CD4-positive, alpha-beta T cell treated with Interleukin-17A for 4 hours (primary cell): ENCODE measurements around the gene FAM53A.
"Not testable (repeated sequence)": the region's sequence is repeated elsewhere in the genome, so short reads cannot be mapped to it uniquely, and the experiment has no call there.

Source experiments
- DNase-seq: peaks from one replicate; pipeline ENCODE4 v3.0.0-alpha.2; 2020; ENCODE audit warnings: mixed read lengths

The FAM53A gene

DNA sequence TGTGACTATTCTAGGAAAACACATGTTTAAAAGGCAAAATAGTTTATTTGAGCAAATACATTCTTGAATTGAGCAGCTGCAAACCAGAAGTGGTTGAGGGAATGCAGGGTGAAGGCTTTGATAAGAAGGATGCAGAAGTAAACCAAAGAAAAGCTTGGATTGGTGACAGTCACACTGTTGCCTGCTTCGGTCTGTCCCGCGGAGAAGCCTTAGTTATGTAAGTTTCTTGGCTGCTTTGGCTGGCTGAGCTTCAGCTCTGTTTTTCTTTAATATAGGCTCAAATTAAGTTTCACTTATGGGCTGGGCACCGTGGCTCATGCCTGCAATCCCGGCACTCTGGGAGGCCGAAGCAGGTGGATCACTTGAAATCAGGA lies 67.6 kb downstream of the FAM53A start:
- DNase-seq = no peak

DNA sequence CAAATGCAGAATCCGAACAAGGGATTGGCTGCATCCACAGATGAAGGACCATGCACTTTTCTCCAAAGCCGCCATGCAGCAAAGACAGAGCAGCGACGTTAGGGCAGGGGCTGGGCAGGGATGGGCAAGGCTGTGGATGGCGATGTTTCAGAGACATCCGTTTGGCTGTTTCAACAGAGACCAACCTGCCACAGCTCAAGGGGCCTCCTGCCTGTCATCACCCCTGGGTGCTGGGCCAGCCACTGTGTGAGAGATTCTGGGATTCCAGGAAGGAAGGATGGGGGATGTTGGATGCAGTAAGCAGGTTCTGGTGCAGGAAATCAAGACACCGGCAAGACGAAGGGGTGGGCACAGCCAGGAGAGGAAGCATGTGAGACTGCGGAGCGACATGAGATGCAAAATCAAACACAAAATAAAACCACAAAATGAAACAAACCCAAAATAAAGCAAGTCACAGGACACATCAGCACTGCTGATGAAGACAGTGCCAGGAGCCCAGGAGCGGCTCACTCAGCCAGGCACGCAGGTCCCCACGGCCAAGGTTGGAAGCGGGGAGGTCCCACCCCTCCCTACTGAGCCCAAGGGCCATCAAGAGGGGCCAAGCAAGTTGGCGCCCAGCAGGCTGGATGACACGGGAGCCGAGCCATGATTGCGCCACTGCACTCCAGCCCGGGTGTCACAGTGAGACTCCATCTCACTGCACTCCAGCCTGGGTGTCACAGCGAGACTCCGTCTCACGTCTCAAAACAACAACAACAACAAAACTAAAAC lies 68.1 kb downstream of the FAM53A start:
- peak; percentile 62 for DNase-seq

DNA sequence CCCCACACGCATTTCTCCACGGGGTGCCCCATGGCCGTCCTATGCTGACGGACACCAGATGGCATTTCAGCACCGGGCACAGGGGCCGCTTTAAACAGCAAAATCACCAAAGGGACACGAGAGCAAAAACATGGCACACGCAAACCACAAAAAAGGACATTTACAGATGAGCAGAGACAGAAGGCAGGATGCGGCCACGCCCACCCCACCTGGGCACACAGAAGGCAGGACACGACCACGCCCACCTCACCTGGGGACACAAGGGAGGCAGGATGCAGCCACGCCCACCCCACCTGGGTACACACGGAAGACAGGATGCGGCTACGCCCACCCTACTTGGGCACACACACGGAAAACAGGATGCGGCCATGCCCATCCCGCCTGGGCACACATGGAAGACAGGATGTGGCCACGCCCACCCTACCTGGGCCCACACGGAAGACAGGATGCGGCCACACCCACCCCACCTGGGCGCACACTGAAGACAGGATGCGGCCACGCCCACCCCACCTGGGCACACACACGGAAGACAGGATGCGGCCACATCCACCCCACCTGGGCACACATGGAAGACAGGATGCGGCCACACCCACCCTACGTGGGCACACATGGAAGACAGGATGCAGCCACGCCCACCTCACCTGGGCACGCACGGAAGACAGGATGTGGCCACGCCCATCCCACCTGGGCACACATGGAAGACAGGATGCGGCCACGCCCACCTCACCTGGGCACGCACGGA lies 69.1 kb downstream of the FAM53A start:
- peak; percentile 70 for DNase-seq

GRCh38 chr4:1614502-1614853 lies 69.6 kb downstream of the FAM53A start:
- DNase-seq = no peak

GRCh38 chr4:1614049-1614448 lies 70.1 kb downstream of the FAM53A start:
- DNase-seq = no peak

DNA sequence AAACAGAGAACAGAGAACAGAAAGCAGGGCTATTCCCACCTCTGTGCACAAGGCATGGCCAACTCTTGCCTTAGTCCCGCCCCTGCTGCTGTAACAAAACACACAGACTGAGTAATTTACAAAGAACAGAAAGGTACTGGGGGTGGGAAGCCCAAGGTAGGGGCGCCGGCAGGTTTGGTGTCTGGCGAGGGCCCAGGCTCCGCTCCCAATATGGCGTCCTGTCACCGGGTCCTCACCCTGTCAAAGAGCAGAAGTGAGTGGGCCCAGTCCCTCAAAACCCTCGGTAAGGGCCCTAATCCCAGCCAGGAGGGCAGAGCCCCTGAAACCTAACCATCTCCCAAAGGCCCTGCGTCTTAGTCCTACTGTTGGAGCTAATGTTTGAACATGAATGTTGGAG lies 71.0 kb downstream of the FAM53A start:
- DNase-seq = no peak

GRCh38 chr4:1612278-1613098 lies 71.6 kb downstream of the FAM53A start:
- no peak for DNase-seq

- DNase-seq = no peak
Measured at GRCh38 chr4:1611501-1611870, 72.6 kb downstream of the FAM53A start.

- no peak for DNase-seq
Measured at GRCh38 chr4:1610791-1611500, 73.2 kb downstream of the FAM53A start.

GRCh38 chr4:1609901-1610790 lies 74.0 kb downstream of the FAM53A start:
- no peak for DNase-seq

GRCh38 chr4:1608821-1609500 lies 75.2 kb downstream of the FAM53A start:
- no peak for DNase-seq

GRCh38 chr4:1608196-1608820 lies 75.8 kb downstream of the FAM53A start:
- no peak for DNase-seq

- not testable (repeated sequence) for DNase-seq
Measured at GRCh38 chr4:1607436-1608195, 76.5 kb downstream of the FAM53A start.

- DNase-seq = peak; percentile 81
Measured at GRCh38 chr4:1604706-1605205, 79.4 kb downstream of the FAM53A start.

DNA sequence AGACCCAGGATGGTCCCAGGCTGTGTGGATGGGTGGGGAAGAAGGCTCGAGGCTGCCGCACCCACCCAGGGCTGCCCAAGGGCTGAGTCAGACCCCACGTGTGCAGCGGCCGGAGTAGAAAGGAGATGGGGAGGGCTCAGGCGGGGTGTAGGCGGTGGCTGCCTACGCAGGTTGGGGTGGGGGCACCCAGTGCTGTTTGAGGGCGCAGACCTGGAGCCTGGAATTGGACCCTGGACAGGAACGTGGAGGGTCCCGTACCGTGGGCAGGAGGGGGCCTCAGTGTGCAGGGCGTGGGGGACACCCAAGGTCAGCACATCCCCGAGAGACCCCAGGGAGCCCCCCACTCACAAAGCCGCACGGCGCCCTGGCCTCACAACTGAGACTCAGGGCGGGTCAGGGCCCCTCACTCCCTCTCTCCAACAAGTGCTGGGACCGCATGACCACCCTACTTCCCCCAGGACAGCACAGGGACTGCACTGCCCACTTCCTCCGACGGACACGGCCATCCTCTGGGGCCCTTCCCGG lies 79.9 kb downstream of the FAM53A start:
- peak; percentile 2 for DNase-seq

DNA sequence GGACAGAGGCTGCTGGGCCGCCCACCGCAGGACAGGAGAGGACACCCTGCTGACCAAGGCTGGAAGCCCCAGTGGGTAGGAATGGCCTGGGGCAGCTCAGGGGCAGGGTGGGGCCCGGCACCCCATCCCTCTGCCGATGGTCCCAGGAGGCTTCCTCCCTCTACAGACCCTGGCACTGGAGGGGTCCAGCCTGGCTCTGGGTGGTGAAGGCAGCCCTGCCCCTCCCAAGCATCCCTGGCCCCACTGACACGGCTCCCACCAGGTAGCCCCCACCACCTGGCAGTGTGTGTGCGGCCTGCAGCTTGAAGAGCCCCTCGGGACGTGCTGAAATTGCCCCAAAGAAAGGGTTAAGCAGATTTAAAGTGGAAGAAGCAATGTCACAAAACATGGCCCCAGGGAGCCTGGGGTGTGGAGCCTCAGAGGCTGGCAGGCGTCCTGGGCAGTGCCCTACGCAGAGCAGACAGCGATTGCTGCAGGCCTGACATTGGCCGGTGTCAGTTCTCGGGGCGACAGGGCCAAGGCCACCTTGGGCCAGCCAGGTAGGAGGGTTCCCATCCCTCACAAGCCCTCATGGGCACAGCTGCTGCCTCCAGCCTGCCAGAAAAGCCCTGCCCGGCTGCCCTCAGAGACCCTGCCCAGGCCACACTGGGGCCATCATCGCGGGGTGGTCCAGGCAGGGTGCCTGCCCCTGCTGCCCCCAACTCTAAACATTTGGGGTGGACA lies 80.5 kb downstream of the FAM53A start:
- peak; percentile 2 for DNase-seq

GRCh38 chr4:1602655-1603412 lies 81.3 kb downstream of the FAM53A start:
- DNase-seq = peak; percentile 1
